Naive thymus-derived CD4-positive, alpha-beta T cell (primary cell): ENCODE measurements around the gene TTBK2. TPM values are rescaled to one million over a fixed set of nuclear protein-coding genes. Genes with fewer than 3 reads are reported as not detected.

Experiments
- ATAC-seq: fragments of 150-1000 bp; cut with Tn5 transposase; 2 replicates; pipeline ENCODE4 v1.10.0; 2021; ENCODE audit warnings: mild to moderate bottlenecking, moderate library complexity
- CTCF ChIA-PET: fragments of 350-600 bp; sonication (Branson Sonifier 250); formaldehyde crosslinking; loops from one replicate; lab custom pipeline; 2021; ENCODE audit warnings: antibody characterized with exemption; lab: Charles Lee
- POLR2A ChIA-PET: fragments of 350-600 bp; sonication (Branson Sonifier 250); formaldehyde crosslinking; loops from one replicate; lab custom pipeline; 2021; ENCODE audit warnings: antibody characterized with exemption, inconsistent platforms; lab: Charles Lee
- DNase-seq, 9 donors: peaks; one replicate each; pipeline versions ENCODE4 v3.0.0 to v3.0.0-alpha.2; 2020 to 2022; ENCODE audit warnings: mixed read lengths in 1 of 9
- H3K27ac ChIP-seq: one replicate; pipeline ENCODE4 v1.7.0; 2013; ENCODE audit warnings: mild to moderate bottlenecking, low read depth, low read length, moderate library complexity
- H3K27me3 ChIP-seq, 2 donors: one replicate each; pipeline ENCODE4 v1.7.0; 2013; ENCODE audit warnings: low read length in 2 of 2, mild to moderate bottlenecking in 2 of 2, moderate library complexity in 2 of 2; ENCODE audit not compliant: control insufficient read depth in 2 of 2, insufficient read depth in 2 of 2
- H3K36me3 ChIP-seq, 3 experiments: 1 replicate in 2 of 3; 2 replicates in 1 of 3; pipeline ENCODE4 v1.7.0; 2013; ENCODE audit warnings: low read length in 3 of 3, mild to moderate bottlenecking in 3 of 3, moderate library complexity in 1 of 3; ENCODE audit not compliant: insufficient read depth in 3 of 3, control insufficient read depth in 2 of 3
- H3K4me1 ChIP-seq, 2 donors: one replicate each; pipeline ENCODE4 v1.7.0; 2013; ENCODE audit warnings: low read length in 2 of 2, mild to moderate bottlenecking in 2 of 2, moderate library complexity in 1 of 2; ENCODE audit not compliant: control insufficient read depth in 2 of 2, insufficient read depth in 2 of 2
- H3K4me3 ChIP-seq: 2 replicates; pipeline ENCODE4 v1.7.0; 2013; ENCODE audit warnings: mild to moderate bottlenecking, low read length
- H3K9me3 ChIP-seq, 3 experiments: 1 replicate in 2 of 3; 2 replicates in 1 of 3; pipeline ENCODE4 v1.7.0; 2013; ENCODE audit warnings: low read length in 3 of 3; ENCODE audit not compliant: control insufficient read depth in 2 of 3
- H3K27ac Mint-ChIP-seq, 9 donors: one replicate each; pipeline ENCODE4 v1.8.0; 2020 to 2022; ENCODE audit warnings: mixed read lengths in 9 of 9, mild to moderate bottlenecking in 8 of 9, moderate library complexity in 5 of 9, inconsistent platforms in 2 of 9
- H3K27me3 Mint-ChIP-seq, 5 donors: one replicate each; pipeline ENCODE4 v1.8.0; 2021 to 2022; ENCODE audit warnings: mixed read lengths in 5 of 5, mild to moderate bottlenecking in 1 of 5
- H3K36me3 Mint-ChIP-seq, 5 donors: one replicate each; pipeline ENCODE4 v1.8.0; 2020 to 2022; ENCODE audit warnings: mixed read lengths in 5 of 5, mild to moderate bottlenecking in 3 of 5, inconsistent platforms in 1 of 5
- H3K4me1 Mint-ChIP-seq, 7 donors: one replicate each; pipeline ENCODE4 v1.8.0; 2020 to 2022; ENCODE audit warnings: mixed read lengths in 7 of 7, mild to moderate bottlenecking in 3 of 7, inconsistent platforms in 1 of 7
- H3K4me3 Mint-ChIP-seq, 10 donors: one replicate each; pipeline ENCODE4 v1.8.0; 2020 to 2022; ENCODE audit warnings: mild to moderate bottlenecking in 10 of 10, mixed read lengths in 10 of 10, moderate library complexity in 6 of 10, inconsistent platforms in 2 of 10
- H3K9me3 Mint-ChIP-seq, 11 donors: one replicate each; pipeline ENCODE4 v1.8.0; 2020 to 2022; ENCODE audit warnings: mixed read lengths in 11 of 11, mild to moderate bottlenecking in 4 of 11, inconsistent platforms in 1 of 11, moderate library complexity in 1 of 11
- intact Hi-C, 2 donors: fragments of 100-400 bp; cut with micrococcal nuclease; formaldehyde crosslinking; loops; one replicate each; pipeline ENCODE4 v1.15.1; 2023
- polyA plus RNA-seq, 2 donors: library from polyadenylated mRNA; unstranded; fragments of 300-500 nt; fragmentation: Illumina TruSeq; gene quantifications; one replicate each; pipeline ENCODE4 v1.2.3, GENCODE V29; 2021
- total RNA-seq, 6 experiments: library from RNA in 5 of 6; stranded (reverse) in 5 of 6; gene quantifications; 1 replicate in 5 of 6; 2 replicates in 1 of 6; pipeline ENCODE4 v1.2.3 and lab custom pipeline; 2021 to 2026

TTBK2 gene
- total and polyA plus RNA-seq, 7 experiments from 2014 or later: 12.5 to 30.5 (median 26.1) TPM

DNA sequence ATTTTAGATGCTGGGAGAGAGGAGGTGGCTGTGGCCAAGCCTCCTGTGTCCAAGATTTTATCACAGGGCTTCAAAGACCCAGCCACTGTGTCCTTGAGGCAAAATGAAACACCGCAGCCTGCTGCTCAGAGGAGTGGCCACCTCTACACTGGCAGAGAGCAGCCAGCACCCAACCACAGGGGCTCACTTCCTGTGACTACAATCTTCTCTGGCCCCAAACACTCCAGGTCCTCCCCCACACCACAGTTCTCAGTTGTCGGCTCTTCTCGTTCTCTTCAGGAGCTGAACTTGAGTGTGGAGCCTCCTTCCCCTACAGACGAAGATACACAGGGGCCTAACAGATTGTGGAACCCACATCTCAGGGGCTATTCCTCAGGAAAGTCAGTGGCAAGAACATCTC lies 229.3 kb downstream of the TTBK2 start:
- H3K27me3 Mint-ChIP-seq: no peaks in the 10 kb centered on the region
- no peaks in the 10 kb centered on the region for H3K4me1 ChIP-seq
- intact Hi-C loops: no loop called here
- ChIA-PET POLR2A (no interaction called here), CTCF (no interaction called here)
- H3K36me3 Mint-ChIP-seq: peaks cover 0 to 3% (median 0%) of the 10 kb centered on the region in 5 donors
- no peaks in the 10 kb centered on the region for H3K27me3 ChIP-seq
- no peak for ATAC-seq
- no peaks in the 10 kb centered on the region for H3K36me3 ChIP-seq
- peak overlapping the region in 1 of 10 donors; percentile 21 for H3K4me3 Mint-ChIP-seq
- no peak for DNase-seq
- H3K9me3 Mint-ChIP-seq: no peaks in the 10 kb centered on the region
- H3K4me1 Mint-ChIP-seq: peaks cover 0 to 11% (median 0%) of the 10 kb centered on the region in 7 donors
- H3K27ac Mint-ChIP-seq: peak overlapping the region in 1 of 9 donors; percentile 26
- H3K9me3 ChIP-seq: no peaks in the 10 kb centered on the region
- no peak overlapping the region for H3K27ac ChIP-seq
- no peak overlapping the region for H3K4me3 ChIP-seq

Other genes with a start within 250 kb of the TTBK2 start
- 10 to 100 TPM; 25.8 to 38.0 (median 28.3) TPM for gene CDAN1, start 183.7 kb downstream of the TTBK2 start, total RNA-seq
- 10 to 100 TPM in 1 of 2 donors, 1 to 10 TPM in 1; 4.1 to 10.8 TPM for gene CDAN1, start 183.7 kb downstream of the TTBK2 start, polyA plus RNA-seq
- 10 to 100 TPM; 38.4 to 51.7 (median 48.0) TPM for gene UBR1, start 185.3 kb upstream of the TTBK2 start, total RNA-seq
- gene UBR1, start 185.3 kb upstream of the TTBK2 start, polyA plus RNA-seq: 10 to 100 TPM; 18.8 to 22.8 TPM
- gene TMEM62, start 212.8 kb upstream of the TTBK2 start, total RNA-seq: 10 to 100 TPM; 12.0 to 21.5 (median 17.7) TPM
- 1 to 10 TPM; 3.6 to 6.0 TPM for gene TMEM62, start 212.8 kb upstream of the TTBK2 start, polyA plus RNA-seq